Mammary epithelial cell (primary cell): Measurements from ENCODE around the gene UNC13D.

ENCODE experiments used
- EZH2 ChIP-seq: IDR thresholded peaks from 2 replicates; pipeline ENCODE4 v1.6.1; 2012; ENCODE audit warnings: low read length, inconsistent platforms, borderline replicate concordance
- TF ChIP-seq, protein P1 (sequence below), 2 donors: IDR thresholded peaks in 1 of 2; conservative IDR thresholded peaks in 1 of 2; 2 replicates each; pipeline ENCODE4 v1.5.1; 2011 to 2012; ENCODE audit warnings: inconsistent platforms in 2 of 2, low read length in 2 of 2, mild to moderate bottlenecking in 2 of 2, control low read depth in 1 of 2, low read depth in 1 of 2; ENCODE audit not compliant: insufficient read depth in 1 of 2; ENCODE audit errors: extremely low read depth in 1 of 2

DNA sequence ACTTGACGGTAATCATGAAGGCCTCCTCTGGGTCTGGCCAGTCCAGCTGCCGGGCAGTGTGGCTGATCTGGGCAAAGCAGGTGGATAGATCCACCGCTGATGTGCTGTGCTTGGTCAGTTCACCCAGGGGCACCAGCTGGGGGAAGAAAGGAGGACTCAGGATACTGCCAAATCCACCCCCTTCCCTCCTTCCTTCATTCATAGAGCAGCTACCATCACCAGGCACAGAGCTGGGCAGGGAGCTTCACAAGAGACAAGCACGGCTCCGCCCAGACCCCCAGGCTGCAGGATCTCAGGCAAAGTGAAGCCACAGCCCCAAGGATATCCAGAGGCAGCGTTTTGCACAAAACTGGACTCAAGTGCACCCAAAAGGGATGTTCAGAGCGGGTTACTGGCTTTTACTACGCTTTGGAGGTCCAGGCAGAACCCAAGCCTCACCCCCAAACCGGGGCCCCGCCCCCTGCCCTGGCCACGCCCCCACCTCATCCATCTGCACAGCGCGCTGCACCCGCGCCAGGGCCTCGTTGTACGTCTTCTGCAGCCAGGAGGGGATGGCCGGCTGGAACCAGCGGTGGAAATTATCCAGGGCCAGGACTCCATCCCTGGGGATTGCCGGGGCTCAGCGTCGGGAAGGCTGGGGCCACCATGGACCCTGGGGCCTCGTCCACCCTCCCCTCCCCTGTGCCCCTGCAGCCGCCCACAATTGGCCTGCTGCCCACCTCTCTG is 9.1 kb downstream of the UNC13D start:
- TF ChIP-seq, protein P1, sequence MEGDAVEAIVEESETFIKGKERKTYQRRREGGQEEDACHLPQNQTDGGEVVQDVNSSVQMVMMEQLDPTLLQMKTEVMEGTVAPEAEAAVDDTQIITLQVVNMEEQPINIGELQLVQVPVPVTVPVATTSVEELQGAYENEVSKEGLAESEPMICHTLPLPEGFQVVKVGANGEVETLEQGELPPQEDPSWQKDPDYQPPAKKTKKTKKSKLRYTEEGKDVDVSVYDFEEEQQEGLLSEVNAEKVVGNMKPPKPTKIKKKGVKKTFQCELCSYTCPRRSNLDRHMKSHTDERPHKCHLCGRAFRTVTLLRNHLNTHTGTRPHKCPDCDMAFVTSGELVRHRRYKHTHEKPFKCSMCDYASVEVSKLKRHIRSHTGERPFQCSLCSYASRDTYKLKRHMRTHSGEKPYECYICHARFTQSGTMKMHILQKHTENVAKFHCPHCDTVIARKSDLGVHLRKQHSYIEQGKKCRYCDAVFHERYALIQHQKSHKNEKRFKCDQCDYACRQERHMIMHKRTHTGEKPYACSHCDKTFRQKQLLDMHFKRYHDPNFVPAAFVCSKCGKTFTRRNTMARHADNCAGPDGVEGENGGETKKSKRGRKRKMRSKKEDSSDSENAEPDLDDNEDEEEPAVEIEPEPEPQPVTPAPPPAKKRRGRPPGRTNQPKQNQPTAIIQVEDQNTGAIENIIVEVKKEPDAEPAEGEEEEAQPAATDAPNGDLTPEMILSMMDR (conservative IDR thresholded peaks at IDR 0.05 in 1 of 2, IDR thresholded peaks at IDR 0.05 in 1 of 2; ENCODE audit: extremely low read depth in 1 of 2, insufficient read depth in 1 of 2, low read depth in 1 of 2, low read length in 2 of 2) = no peak
- no peak for TF ChIP-seq EZH2
